Sigmoid colon (tissue), 7 donors: ENCODE data around the gene HAUS8. TPM values are rescaled to one million over a fixed set of nuclear protein-coding genes. Genes with fewer than 3 reads are reported as not detected.
A peak's percentile ranks its signal among the peaks of the same experiment; 100 is the strongest.

Experiments
- DNase-seq: peaks from one replicate; pipeline ENCODE4 v3.0.0-alpha.2; 2019
- H3K27ac ChIP-seq, 4 donors: fragments of 200-600 bp; sonication (generic); one replicate each; pipeline ENCODE4 v1.5.1; 2016 to 2019; ENCODE audit warnings: mild to moderate bottlenecking in 1 of 4
- H3K27me3 ChIP-seq, 3 donors: fragments of 200-600 bp; sonication (generic); one replicate each; pipeline ENCODE4 v1.5.1; 2019; ENCODE audit warnings: mild to moderate bottlenecking in 1 of 3
- H3K36me3 ChIP-seq, 4 donors: fragments of 200-600 bp; sonication (generic); one replicate each; pipeline ENCODE4 v1.5.1; 2016 to 2019
- H3K4me1 ChIP-seq, 4 donors: fragments of 200-600 bp; sonication (generic); one replicate each; pipeline ENCODE4 v1.5.1; 2017 to 2019
- H3K4me3 ChIP-seq, 4 donors: fragments of 200-600 bp; sonication (generic); one replicate each; pipeline ENCODE4 v1.5.1; 2017 to 2019; ENCODE audit warnings: mild to moderate bottlenecking in 2 of 4, moderate library complexity in 1 of 4
- H3K9me3 ChIP-seq, 4 donors: fragments of 200-600 bp in 3 of 4; sonication (generic) in 3 of 4; one replicate each; pipeline versions ENCODE4 v1.5.1 to v1.6.1; 2013 to 2019
- EP300 ChIP-seq, 4 donors: sonication (generic); formaldehyde crosslinking; IDR thresholded peaks; one replicate each; pipeline ENCODE4 v1.6.1; 2017; ENCODE audit warnings: antibody characterized with exemption in 4 of 4
- POLR2A ChIP-seq, 2 donors: fragments of 450-650 bp; IDR thresholded peaks; one replicate each; pipeline ENCODE4 v1.6.1; 2016; ENCODE audit warnings: antibody characterized with exemption in 2 of 2, mild to moderate bottlenecking in 2 of 2, moderate library complexity in 2 of 2
- POLR2AphosphoS5 ChIP-seq, 4 donors: sonication (generic); formaldehyde crosslinking; IDR thresholded peaks; one replicate each; pipeline ENCODE4 v1.6.1; 2017; ENCODE audit warnings: antibody characterized with exemption in 4 of 4
- WGBS, 2 donors: extraction: QIAGEN DNeasy Blood & Tissue Kit; methylation state at CpG; one replicate each; pipeline ENCODE4 v1.1.7; 2013; 5-methylcytosine and 5-hydroxymethylcytosine counted together
- intact Hi-C: fragments of 100-400 bp; cut with DNase I; formaldehyde crosslinking; loops from one replicate; pipeline ENCODE4 v1.15.1; 2023
- polyA plus RNA-seq, 3 donors: library from polyadenylated mRNA; stranded (reverse); fragments of 200-250 nt; gene quantifications; one replicate each; pipeline ENCODE4 v1.2.3, GENCODE V29; 2013
- total RNA-seq, 4 donors: library from RNA; depleted of rRNA; stranded (reverse); fragments of >200 nt; gene quantifications; one replicate each; pipeline ENCODE4 v1.1.0, GENCODE V29; 2016
- TF ChIP-seq, protein P1 (sequence below), 4 experiments: fragments of 450-650 bp in 3 of 4; fragments of 200-600 bp in 1 of 4; IDR thresholded peaks; one replicate each; pipeline ENCODE4 v1.5.1; 2016 to 2019; ENCODE audit warnings: antibody characterized with exemption in 4 of 4, mild to moderate bottlenecking in 3 of 4, moderate library complexity in 2 of 4
- donor health status: healthy with polysubstance abuse.
- donor health status: Bipolar disorder and iron deficiency.
- donor health status: healthy.

The HAUS8 gene
- total and polyA plus RNA-seq, 7 donors = 6.7 to 14.8 (median 10.4) TPM

DNA sequence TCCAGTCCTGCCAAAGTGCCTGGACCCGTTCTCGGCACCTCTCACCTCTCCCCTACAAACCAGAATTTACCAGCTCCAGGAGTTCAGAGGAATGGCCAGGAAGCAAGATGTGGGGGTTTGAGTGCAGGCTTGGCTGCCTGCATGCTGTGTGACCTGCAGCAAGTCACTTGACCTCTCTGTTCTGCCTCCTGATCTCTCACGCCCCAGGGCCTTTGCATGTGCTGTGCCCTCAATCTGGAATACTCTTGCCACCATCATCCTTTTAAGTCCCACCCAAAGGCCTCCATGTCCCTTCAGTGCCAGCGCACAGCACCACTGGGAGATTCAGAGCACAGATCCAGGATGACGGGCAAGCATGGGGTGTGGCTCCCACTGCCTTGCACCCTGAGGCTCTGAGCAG, 43.7 kb upstream of the HAUS8 start:
- 92 to 96% methylated on average over 5 of the region's 5 CpGs for WGBS, 2 donors
- no peak overlapping the region for H3K4me3 ChIP-seq
- no peak for TF ChIP-seq POLR2AphosphoS5 (IDR thresholded peaks at IDR 0.05)
- no peak for TF ChIP-seq EP300 (IDR thresholded peaks at IDR 0.05)
- no peak for TF ChIP-seq POLR2A (IDR thresholded peaks at IDR 0.05)
- TF ChIP-seq, protein P1, sequence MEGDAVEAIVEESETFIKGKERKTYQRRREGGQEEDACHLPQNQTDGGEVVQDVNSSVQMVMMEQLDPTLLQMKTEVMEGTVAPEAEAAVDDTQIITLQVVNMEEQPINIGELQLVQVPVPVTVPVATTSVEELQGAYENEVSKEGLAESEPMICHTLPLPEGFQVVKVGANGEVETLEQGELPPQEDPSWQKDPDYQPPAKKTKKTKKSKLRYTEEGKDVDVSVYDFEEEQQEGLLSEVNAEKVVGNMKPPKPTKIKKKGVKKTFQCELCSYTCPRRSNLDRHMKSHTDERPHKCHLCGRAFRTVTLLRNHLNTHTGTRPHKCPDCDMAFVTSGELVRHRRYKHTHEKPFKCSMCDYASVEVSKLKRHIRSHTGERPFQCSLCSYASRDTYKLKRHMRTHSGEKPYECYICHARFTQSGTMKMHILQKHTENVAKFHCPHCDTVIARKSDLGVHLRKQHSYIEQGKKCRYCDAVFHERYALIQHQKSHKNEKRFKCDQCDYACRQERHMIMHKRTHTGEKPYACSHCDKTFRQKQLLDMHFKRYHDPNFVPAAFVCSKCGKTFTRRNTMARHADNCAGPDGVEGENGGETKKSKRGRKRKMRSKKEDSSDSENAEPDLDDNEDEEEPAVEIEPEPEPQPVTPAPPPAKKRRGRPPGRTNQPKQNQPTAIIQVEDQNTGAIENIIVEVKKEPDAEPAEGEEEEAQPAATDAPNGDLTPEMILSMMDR (IDR thresholded peaks at IDR 0.05) = no peak
- intact Hi-C loops = no loop called here
- H3K27me3 ChIP-seq = no peaks in the 10 kb centered on the region
- H3K9me3 ChIP-seq = no peaks in the 10 kb centered on the region
- H3K36me3 ChIP-seq = peaks cover 0 to 6% (median 0%) of the 10 kb centered on the region in 4 donors
- DNase-seq = no peak
- H3K27ac ChIP-seq = no peak overlapping the region
- peaks cover 0 to 15% (median 3%) of the 10 kb centered on the region in 4 donors for H3K4me1 ChIP-seq

DNA sequence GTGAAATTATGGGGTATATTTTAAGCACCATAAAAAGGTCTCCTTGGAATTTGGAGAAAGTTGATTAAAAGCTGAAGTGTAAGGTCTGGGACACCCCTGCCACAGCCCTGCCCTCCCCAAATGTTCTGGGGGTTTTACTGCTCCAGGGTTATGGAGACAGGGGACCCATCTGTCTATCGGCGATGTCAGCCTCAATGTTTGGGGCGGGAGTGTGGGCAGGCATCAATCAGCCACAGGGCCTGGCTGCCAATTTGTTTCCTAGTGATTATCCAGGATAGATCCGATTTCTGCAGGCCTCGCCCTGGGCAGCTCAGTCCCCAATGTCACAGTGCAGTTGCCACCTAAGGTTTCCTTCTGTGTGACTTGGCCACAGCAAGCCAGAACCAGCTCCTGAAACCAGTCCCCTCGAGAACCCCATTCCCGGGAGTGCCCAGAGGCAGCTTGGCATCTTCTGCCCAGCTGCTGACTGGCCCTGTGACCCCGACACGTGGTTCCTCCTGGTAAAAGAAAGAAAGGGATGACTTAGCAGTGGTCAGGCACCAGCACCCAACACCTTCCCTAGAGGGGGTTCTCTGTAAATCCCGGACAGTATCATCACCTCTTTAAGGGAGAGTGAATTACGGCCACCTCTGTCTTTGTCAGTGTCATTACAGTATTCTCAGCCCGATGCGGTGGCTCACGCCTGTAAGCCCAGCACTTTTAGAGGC, 41.9 kb upstream of the HAUS8 start:
- Histone ChIP-seq H3K27me3 (no peaks in the 10 kb centered on the region), H3K9me3 (no peaks in the 10 kb centered on the region), H3K36me3 (peaks cover 0 to 6% (median 0%) of the 10 kb centered on the region in 4 donors), H3K4me1 (peaks cover 0 to 25% (median 11%) of the 10 kb centered on the region in 4 donors), H3K27ac (peak overlapping the region in 1 of 4 donors; percentile 36), H3K4me3 (no peak overlapping the region)
- 88 to 91% methylated on average over 14 of the region's 14 CpGs for WGBS, 2 donors
- no peak for DNase-seq
- no peak for TF ChIP-seq POLR2A (IDR thresholded peaks at IDR 0.05)
- TF ChIP-seq POLR2AphosphoS5 (IDR thresholded peaks at IDR 0.05) = no peak
- TF ChIP-seq, protein P1 (IDR thresholded peaks at IDR 0.05) = no peak
- no peak for TF ChIP-seq EP300 (IDR thresholded peaks at IDR 0.05)
- intact Hi-C loops = no loop called here

DNA sequence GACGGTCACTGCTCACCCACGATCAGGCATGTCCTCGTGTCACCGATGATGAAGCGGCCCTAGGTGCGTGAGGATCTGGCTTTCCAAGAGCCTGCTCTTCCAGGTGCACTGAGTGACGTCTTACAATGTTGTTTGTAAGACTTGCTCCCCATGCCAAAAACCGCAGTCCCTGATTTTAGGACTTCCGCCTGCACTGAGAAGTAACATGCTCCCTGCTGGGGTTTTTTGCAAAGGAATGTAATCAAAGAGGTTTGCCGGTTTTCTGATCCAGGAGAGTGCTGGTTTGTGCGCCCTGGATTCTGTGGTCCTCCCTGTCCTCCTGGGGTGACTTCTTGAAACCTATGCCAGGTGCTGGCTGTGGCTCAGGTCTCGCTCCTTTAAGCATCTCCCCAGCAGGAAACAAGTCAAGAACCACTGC, 39.2 kb upstream of the HAUS8 start:
- Histone ChIP-seq H3K9me3 (no peaks in the 10 kb centered on the region), H3K27ac (peak overlapping the region in 3 of 4 donors; percentile 19 to 94 (median 31)), H3K27me3 (no peaks in the 10 kb centered on the region), H3K36me3 (peaks cover 0 to 12% (median 5%) of the 10 kb centered on the region in 4 donors), H3K4me1 (peaks cover 0 to 41% (median 12%) of the 10 kb centered on the region in 4 donors), H3K4me3 (no peak overlapping the region)
- TF ChIP-seq POLR2AphosphoS5 (IDR thresholded peaks at IDR 0.05) (no peak), POLR2A (IDR thresholded peaks at IDR 0.05) (no peak), EP300 (IDR thresholded peaks at IDR 0.05) (no peak)
- TF ChIP-seq, protein P1 (IDR thresholded peaks at IDR 0.05) = no peak
- DNase-seq = no peak
- intact Hi-C loops = no loop called here
- WGBS, 2 donors = 84 to 85% methylated on average over 12 of the region's 12 CpGs

DNA sequence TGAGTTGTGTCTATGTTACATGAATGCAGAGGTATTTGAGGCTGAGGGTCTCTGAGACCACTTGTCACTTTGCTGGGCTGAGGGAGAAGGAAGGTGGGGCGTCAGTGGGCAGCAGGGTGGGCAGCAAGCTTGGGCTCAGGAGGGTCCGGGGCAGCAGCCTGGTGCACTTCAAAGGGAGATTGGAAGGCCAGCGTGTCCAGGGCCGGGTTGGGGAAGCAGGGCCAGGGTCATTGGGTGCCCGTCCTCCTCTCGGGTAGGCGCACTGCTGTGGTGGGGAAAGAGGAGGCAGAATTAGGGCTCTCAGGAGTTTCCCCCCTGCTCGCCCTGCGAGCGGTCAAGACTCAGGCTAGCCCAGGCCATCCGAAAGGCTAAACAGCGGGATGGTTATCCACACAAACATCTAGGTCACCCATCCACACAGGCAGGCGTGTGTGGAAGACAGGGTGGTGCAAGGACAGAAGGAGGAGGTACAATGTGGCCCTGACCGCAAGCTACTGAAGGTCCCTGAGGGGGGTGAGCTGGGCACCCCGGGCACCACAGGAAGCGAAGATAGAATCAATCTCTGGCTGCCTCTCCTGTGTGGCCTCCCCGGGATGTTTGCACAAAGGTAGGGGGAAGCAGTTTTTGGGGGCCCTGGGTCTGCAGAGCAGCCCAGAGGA, 38.0 kb upstream of the HAUS8 start:
- Histone ChIP-seq H3K4me3 (no peak overlapping the region), H3K27ac (peak overlapping the region in 3 of 4 donors; percentile 3 to 94 (median 31)), H3K27me3 (no peaks in the 10 kb centered on the region), H3K36me3 (peaks cover 0 to 11% (median 5%) of the 10 kb centered on the region in 4 donors), H3K4me1 (peaks cover 0 to 53% (median 21%) of the 10 kb centered on the region in 4 donors), H3K9me3 (no peaks in the 10 kb centered on the region)
- no peak for DNase-seq
- intact Hi-C loops = no loop called here
- 89 to 91% methylated on average over 17 of the region's 17 CpGs for WGBS, 2 donors
- TF ChIP-seq POLR2A (IDR thresholded peaks at IDR 0.05) (no peak), POLR2AphosphoS5 (IDR thresholded peaks at IDR 0.05) (no peak), EP300 (IDR thresholded peaks at IDR 0.05) (no peak)
- TF ChIP-seq, protein P1 (IDR thresholded peaks at IDR 0.05) = no peak
